Breast epithelium (tissue), 3 donors: ENCODE data around the gene OR5B12.

Experiments used
- POLR2A ChIP-seq: fragments of 450-650 bp; IDR thresholded peaks from one replicate; pipeline ENCODE4 v1.6.1; 2016; ENCODE audit warnings: antibody characterized with exemption, mild to moderate bottlenecking, moderate library complexity
- POLR2AphosphoS5 ChIP-seq, 3 donors: sonication (generic); formaldehyde crosslinking; IDR thresholded peaks; one replicate each; pipeline ENCODE4 v1.6.1; 2017; ENCODE audit warnings: antibody characterized with exemption in 3 of 3
- TF ChIP-seq, protein P1 (sequence below), 3 donors: fragments of 450-650 bp; IDR thresholded peaks; one replicate each; pipeline ENCODE4 v1.5.1; 2016 to 2017; ENCODE audit warnings: antibody characterized with exemption in 3 of 3, mild to moderate bottlenecking in 3 of 3, moderate library complexity in 3 of 3

DNA sequence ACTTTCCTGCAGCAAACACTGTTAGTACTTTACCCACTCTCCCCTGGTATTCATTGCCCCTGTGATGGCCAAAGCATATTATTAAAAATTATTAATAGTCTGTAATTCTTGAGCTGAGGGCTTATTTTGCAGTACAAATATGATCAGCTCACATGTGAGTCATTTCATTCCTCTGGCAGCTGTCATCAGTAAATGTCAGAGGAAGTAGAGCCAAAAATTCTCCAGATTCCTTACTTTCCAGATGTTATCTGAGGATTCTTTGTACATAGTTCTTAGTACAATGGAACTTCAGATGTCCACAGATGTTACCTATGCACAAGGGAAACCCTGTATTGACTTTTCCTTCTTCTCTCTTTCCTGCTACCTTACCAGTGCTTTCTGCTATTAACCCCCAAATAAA is 47.8 kb downstream of the OR5B12 start:
- TF ChIP-seq POLR2A (no peak), POLR2AphosphoS5 (IDR thresholded peaks at IDR 0.05) (no peak)
- TF ChIP-seq, protein P1, sequence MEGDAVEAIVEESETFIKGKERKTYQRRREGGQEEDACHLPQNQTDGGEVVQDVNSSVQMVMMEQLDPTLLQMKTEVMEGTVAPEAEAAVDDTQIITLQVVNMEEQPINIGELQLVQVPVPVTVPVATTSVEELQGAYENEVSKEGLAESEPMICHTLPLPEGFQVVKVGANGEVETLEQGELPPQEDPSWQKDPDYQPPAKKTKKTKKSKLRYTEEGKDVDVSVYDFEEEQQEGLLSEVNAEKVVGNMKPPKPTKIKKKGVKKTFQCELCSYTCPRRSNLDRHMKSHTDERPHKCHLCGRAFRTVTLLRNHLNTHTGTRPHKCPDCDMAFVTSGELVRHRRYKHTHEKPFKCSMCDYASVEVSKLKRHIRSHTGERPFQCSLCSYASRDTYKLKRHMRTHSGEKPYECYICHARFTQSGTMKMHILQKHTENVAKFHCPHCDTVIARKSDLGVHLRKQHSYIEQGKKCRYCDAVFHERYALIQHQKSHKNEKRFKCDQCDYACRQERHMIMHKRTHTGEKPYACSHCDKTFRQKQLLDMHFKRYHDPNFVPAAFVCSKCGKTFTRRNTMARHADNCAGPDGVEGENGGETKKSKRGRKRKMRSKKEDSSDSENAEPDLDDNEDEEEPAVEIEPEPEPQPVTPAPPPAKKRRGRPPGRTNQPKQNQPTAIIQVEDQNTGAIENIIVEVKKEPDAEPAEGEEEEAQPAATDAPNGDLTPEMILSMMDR (IDR thresholded peaks at IDR 0.05): no peak
